ENCODE results near the gene ESYT1. TPM values are rescaled to one million over a fixed set of nuclear protein-coding genes. Genes with fewer than 3 reads are reported as not detected.

The ESYT1 gene
- total and polyA plus RNA-seq, 2 donors (not counting 1 experiment from before 2014, with no cell fraction given): 182 to 446 TPM

DNA sequence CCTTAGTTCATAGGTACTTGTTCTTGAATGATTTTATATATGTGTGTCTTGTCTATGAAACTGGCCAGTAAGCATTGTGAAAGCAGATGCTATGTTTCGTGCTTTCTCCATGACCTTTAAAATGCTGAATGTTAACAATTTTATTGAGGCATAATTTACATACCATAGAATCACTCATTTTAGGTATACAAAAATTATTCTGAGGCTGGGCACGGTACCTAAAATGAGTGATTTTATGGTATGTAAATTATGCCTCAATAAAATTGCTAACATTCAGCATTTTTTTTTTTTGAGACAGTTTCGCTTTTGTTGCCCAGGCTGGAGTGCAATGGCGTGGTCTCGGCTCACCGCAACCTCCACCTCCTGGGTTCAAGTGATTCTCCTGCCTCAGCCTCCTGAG is 6.8 kb downstream of the ESYT1 start:
- no peak overlapping the region for H3K27ac ChIP-seq (ENCODE audit: insufficient read depth, low read length)
- H3K36me3 ChIP-seq (ENCODE audit: control insufficient read depth, insufficient read depth, low read length): peaks cover 42% of the 10 kb centered on the region
- H3K4me1 ChIP-seq (ENCODE audit: control insufficient read depth, extremely low read depth, insufficient read depth, low read length): peaks cover 4% of the 10 kb centered on the region
- peaks cover 7% of the 10 kb centered on the region for H3K79me2 ChIP-seq (ENCODE audit: control insufficient read depth, insufficient read depth, low read length)
- H4K20me1 ChIP-seq (ENCODE audit: control insufficient read depth, extremely low read depth, insufficient read depth, low read length): no peaks in the 10 kb centered on the region
- H3K4me3 ChIP-seq (replicated peaks in 1 of 4; ENCODE audit: control extremely low read depth in 1 of 4, insufficient read depth in 1 of 4, low read depth in 3 of 4, low read length in 4 of 4): no peak overlapping the region
- no peak overlapping the region for H2AFZ ChIP-seq (ENCODE audit: low read length)
- no peak overlapping the region for H3K4me2 ChIP-seq (ENCODE audit: extremely low read depth, insufficient read depth, low read length)
- no peaks in the 10 kb centered on the region for H3K9me3 ChIP-seq (ENCODE audit: control insufficient read depth, insufficient read depth, low read depth, low read length)
- H3K9ac ChIP-seq (ENCODE audit: insufficient read depth, low read length): no peak overlapping the region
- no peak for DNase-seq (ENCODE audit: low read depth in 2 of 2)
- no peaks in the 10 kb centered on the region for H3K27me3 ChIP-seq (ENCODE audit: control insufficient read depth, insufficient read depth, low read length)
- TF ChIP-seq, protein P1, sequence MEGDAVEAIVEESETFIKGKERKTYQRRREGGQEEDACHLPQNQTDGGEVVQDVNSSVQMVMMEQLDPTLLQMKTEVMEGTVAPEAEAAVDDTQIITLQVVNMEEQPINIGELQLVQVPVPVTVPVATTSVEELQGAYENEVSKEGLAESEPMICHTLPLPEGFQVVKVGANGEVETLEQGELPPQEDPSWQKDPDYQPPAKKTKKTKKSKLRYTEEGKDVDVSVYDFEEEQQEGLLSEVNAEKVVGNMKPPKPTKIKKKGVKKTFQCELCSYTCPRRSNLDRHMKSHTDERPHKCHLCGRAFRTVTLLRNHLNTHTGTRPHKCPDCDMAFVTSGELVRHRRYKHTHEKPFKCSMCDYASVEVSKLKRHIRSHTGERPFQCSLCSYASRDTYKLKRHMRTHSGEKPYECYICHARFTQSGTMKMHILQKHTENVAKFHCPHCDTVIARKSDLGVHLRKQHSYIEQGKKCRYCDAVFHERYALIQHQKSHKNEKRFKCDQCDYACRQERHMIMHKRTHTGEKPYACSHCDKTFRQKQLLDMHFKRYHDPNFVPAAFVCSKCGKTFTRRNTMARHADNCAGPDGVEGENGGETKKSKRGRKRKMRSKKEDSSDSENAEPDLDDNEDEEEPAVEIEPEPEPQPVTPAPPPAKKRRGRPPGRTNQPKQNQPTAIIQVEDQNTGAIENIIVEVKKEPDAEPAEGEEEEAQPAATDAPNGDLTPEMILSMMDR (conservative IDR thresholded peaks at IDR 0.05 in 1 of 2, IDR thresholded peaks at IDR 0.05 in 1 of 2; ENCODE audit: low read depth in 1 of 2, low read length in 2 of 2): no peak
- no peak for TF ChIP-seq EZH2 (IDR thresholded peaks at IDR 0.05; ENCODE audit: low read length, missing control alignments)

GRCh38 chr12:56137853-56138571 is 9.9 kb downstream of the ESYT1 start:
- TF ChIP-seq, protein P1 (conservative IDR thresholded peaks at IDR 0.05 in 1 of 2, IDR thresholded peaks at IDR 0.05 in 1 of 2; ENCODE audit: low read depth in 1 of 2, low read length in 2 of 2): no peak
- no peak for TF ChIP-seq EZH2 (IDR thresholded peaks at IDR 0.05; ENCODE audit: low read length, missing control alignments)
- Histone ChIP-seq H2AFZ (ENCODE audit: low read length) (no peak overlapping the region), H4K20me1 (ENCODE audit: control insufficient read depth, extremely low read depth, insufficient read depth, low read length) (no peaks in the 10 kb centered on the region), H3K36me3 (ENCODE audit: control insufficient read depth, insufficient read depth, low read length) (peaks cover 35% of the 10 kb centered on the region), H3K4me3 (replicated peaks in 1 of 4; ENCODE audit: control extremely low read depth in 1 of 4, insufficient read depth in 1 of 4, low read depth in 3 of 4, low read length in 4 of 4) (no peak overlapping the region), H3K27ac (ENCODE audit: insufficient read depth, low read length) (no peak overlapping the region), H3K9ac (ENCODE audit: insufficient read depth, low read length) (no peak overlapping the region), H3K4me2 (ENCODE audit: extremely low read depth, insufficient read depth, low read length) (no peak overlapping the region), H3K27me3 (ENCODE audit: control insufficient read depth, insufficient read depth, low read length) (no peaks in the 10 kb centered on the region), H3K79me2 (ENCODE audit: control insufficient read depth, insufficient read depth, low read length) (no peaks in the 10 kb centered on the region), H3K9me3 (ENCODE audit: control insufficient read depth, insufficient read depth, low read depth, low read length) (no peaks in the 10 kb centered on the region), H3K4me1 (ENCODE audit: control insufficient read depth, extremely low read depth, insufficient read depth, low read length) (no peaks in the 10 kb centered on the region)
- no peak for DNase-seq (ENCODE audit: low read depth in 2 of 2)

DNA sequence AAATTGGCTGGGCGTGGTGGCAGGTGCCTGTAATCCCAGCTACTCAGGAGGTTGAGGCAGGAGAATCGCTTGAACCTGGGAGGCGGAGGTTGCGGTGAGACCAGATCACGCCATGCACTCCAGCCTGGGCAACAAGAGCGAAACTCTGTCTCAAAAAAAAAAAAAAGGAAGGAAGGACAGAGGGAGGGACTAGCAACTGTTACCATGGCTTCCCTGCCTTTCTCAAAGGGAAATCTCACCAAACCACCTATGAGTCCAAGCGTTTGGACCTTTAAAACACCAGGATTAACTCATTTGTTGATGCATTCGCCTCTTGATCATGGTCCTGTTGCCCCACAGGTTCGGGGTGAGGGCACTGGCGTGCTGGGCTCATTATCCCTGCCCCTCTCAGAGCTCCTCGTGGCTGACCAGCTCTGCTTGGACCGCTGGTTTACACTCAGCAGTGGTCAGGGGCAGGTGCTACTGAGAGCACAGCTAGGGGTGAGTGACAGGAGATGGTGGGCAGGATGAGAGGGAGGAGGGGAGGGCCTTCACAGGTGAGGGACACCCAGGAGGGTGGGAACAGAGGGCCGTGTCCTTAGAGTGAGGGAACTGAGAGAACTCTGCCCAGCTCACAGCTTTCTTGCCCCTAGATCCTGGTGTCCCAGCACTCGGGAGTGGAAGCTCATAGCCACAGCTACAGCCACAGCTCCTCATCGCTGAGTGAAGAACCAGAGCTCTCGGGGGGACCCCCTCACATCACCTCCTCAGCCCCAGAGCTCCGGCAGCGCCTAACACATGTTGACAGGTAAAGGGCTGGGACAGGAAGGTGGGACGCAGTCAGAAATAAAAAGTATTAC is 14.1 kb downstream of the ESYT1 start:
- H3K4me1 ChIP-seq (ENCODE audit: control insufficient read depth, extremely low read depth, insufficient read depth, low read length): no peaks in the 10 kb centered on the region
- H3K27me3 ChIP-seq (ENCODE audit: control insufficient read depth, insufficient read depth, low read length): no peaks in the 10 kb centered on the region
- no peak overlapping the region for H3K4me3 ChIP-seq (replicated peaks in 1 of 4; ENCODE audit: control extremely low read depth in 1 of 4, insufficient read depth in 1 of 4, low read depth in 3 of 4, low read length in 4 of 4)
- no peak overlapping the region for H2AFZ ChIP-seq (ENCODE audit: low read length)
- no peak for DNase-seq (ENCODE audit: low read depth in 2 of 2)
- no peak overlapping the region for H3K27ac ChIP-seq (ENCODE audit: insufficient read depth, low read length)
- TF ChIP-seq EZH2 (IDR thresholded peaks at IDR 0.05; ENCODE audit: low read length, missing control alignments): no peak
- TF ChIP-seq, protein P1 (conservative IDR thresholded peaks at IDR 0.05 in 1 of 2, IDR thresholded peaks at IDR 0.05 in 1 of 2; ENCODE audit: low read depth in 1 of 2, low read length in 2 of 2): no peak
- no peak overlapping the region for H3K9ac ChIP-seq (ENCODE audit: insufficient read depth, low read length)
- no peak overlapping the region for H3K4me2 ChIP-seq (ENCODE audit: extremely low read depth, insufficient read depth, low read length)
- no peaks in the 10 kb centered on the region for H3K9me3 ChIP-seq (ENCODE audit: control insufficient read depth, insufficient read depth, low read depth, low read length)
- peaks cover 31% of the 10 kb centered on the region for H3K36me3 ChIP-seq (ENCODE audit: control insufficient read depth, insufficient read depth, low read length)
- H4K20me1 ChIP-seq (ENCODE audit: control insufficient read depth, extremely low read depth, insufficient read depth, low read length): no peaks in the 10 kb centered on the region
- H3K79me2 ChIP-seq (ENCODE audit: control insufficient read depth, insufficient read depth, low read length): no peaks in the 10 kb centered on the region

Data from fibroblast of lung (primary cell).